HG03558 (cell line): ENCODE data around the gene EFHB.
"Not testable (repeated sequence)": the region's sequence is repeated elsewhere in the genome, so short reads cannot be mapped to it uniquely, and the experiment has no call there.

ENCODE experiments used
- ATAC-seq: cut with Tn5 transposase; IDR thresholded peaks from one replicate; pipeline ENCODE4 v1.9.1; 2021; ENCODE audit warnings: moderate number of reproducible peaks; ENCODE audit not compliant: unreplicated experiment; ENCODE audit errors: extremely low read depth

EFHB gene

DNA sequence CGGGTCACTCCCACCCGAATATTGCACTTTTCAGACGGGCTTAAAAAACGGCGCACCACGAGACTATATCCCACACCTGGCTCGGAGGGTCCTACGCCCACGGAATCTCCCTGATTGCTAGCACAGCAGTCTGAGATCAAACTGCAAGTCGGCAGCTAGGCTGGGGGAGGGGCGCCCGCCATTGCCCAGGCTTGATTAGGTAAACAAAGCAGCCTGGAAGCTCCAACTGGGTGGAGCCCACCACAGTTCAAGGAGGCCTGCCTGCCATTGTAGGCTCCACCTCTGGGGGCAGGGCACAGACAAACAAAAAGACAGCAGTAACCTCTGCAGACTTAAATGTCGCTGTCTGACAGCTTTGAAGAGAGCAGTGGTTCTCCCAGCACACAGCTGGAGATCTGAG is 78.7 kb downstream of the EFHB start:
- not testable (repeated sequence) for ATAC-seq

GRCh38 chr3:19846609-19847008 is 87.4 kb downstream of the EFHB start:
- not testable (repeated sequence) for ATAC-seq
